GM18511 (cell line): ENCODE results near the gene IFIT2.
"Not testable (repeated sequence)": the region's sequence is repeated elsewhere in the genome, so short reads cannot be mapped to it uniquely, and the experiment has no call there.

Experiments
- ATAC-seq: cut with Tn5 transposase; IDR thresholded peaks from one replicate; pipeline ENCODE4 v1.9.1; 2021; ENCODE audit warnings: mild to moderate bottlenecking, moderate library complexity; ENCODE audit not compliant: unreplicated experiment

The IFIT2 gene

GRCh38 chr10:89278900-89279392, 22.9 kb upstream of the IFIT2 start:
- ATAC-seq: no peak

- ATAC-seq: no peak
Observed at GRCh38 chr10:89279421-89279869, 22.4 kb upstream of the IFIT2 start.

- no peak for ATAC-seq
Observed at GRCh38 chr10:89280508-89280907, 21.3 kb upstream of the IFIT2 start.

GRCh38 chr10:89281606-89282395, 20.0 kb upstream of the IFIT2 start:
- no peak for ATAC-seq

- no peak for ATAC-seq
Observed at GRCh38 chr10:89283025-89283935, 18.6 kb upstream of the IFIT2 start.

- no peak for ATAC-seq
Observed at GRCh38 chr10:89283936-89284475, 17.8 kb upstream of the IFIT2 start.

GRCh38 chr10:89284711-89285110, 17.1 kb upstream of the IFIT2 start:
- not testable (repeated sequence) for ATAC-seq

GRCh38 chr10:89285303-89285702, 16.5 kb upstream of the IFIT2 start:
- not testable (repeated sequence) for ATAC-seq

GRCh38 chr10:89294721-89295239, 7.1 kb upstream of the IFIT2 start:
- no peak for ATAC-seq

GRCh38 chr10:89295597-89295996, 6.2 kb upstream of the IFIT2 start:
- ATAC-seq: peak; percentile 61

- no peak for ATAC-seq
Observed at GRCh38 chr10:89296220-89296648, 5.6 kb upstream of the IFIT2 start.

- no peak for ATAC-seq
Observed at GRCh38 chr10:89297356-89297755, 4.5 kb upstream of the IFIT2 start.

GRCh38 chr10:89297791-89298190, 4.1 kb upstream of the IFIT2 start:
- no peak for ATAC-seq

- no peak for ATAC-seq
Observed at GRCh38 chr10:89299031-89299430, 2.8 kb upstream of the IFIT2 start.

GRCh38 chr10:89301232-89301631, 614 bp upstream of the IFIT2 start:
- peak; percentile 50 for ATAC-seq

- no peak for ATAC-seq
Observed at GRCh38 chr10:89302625-89303024, 779 bp downstream of the IFIT2 start.

GRCh38 chr10:89303161-89303560, 1.3 kb downstream of the IFIT2 start:
- no peak for ATAC-seq

- no peak for ATAC-seq
Observed at GRCh38 chr10:89304026-89304425, 2.2 kb downstream of the IFIT2 start.

GRCh38 chr10:89304446-89304845, 2.6 kb downstream of the IFIT2 start:
- ATAC-seq: no peak

- ATAC-seq: no peak
Observed at GRCh38 chr10:89304925-89305324, 3.1 kb downstream of the IFIT2 start.
